ENCODE results near the gene PGLYRP4. TPM values are rescaled to one million over a fixed set of nuclear protein-coding genes. Genes with fewer than 3 reads are reported as not detected.

Gene PGLYRP4
- total and polyA plus RNA-seq, 2 of the 4 experiments (the other 2 are of a cell fraction): not detected

DNA sequence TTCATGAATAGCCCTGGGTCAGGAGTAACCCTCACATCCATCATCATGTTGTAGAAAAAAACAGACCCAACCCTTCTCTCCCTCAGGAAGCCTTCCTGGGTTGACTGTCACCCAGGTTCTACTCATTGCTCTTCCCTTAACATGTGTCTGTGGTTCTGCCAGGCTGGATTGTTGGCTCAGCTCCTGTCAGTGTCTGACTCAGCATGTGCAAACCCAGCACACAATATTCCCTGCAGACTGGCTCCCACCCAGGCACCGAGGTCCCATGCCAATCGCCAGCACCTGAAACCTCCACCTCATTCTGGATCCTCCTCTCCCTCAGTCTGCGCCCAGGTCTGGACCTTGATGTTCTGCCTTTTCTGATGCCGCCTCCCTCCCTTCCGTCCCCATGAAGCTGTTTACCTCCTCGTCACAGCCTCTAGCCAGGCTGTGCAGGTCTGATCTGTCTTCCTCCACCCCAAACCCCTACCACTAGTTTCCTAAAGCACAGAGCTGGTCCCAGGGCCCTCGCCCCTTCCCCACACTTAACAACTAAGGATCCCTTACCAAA is 46.6 kb upstream of the PGLYRP4 start:
- H3K9me3 ChIP-seq (ENCODE audit: control insufficient read depth, insufficient read depth, low read length): no peaks in the 10 kb centered on the region
- H3K27ac ChIP-seq (ENCODE audit: insufficient read depth, low read length): no peak overlapping the region
- DNase-seq (no peak), ATAC-seq (ENCODE audit: low read depth) (no peak)
- H3K23ac ChIP-seq (ENCODE audit: low read depth, low read length): no peak overlapping the region
- TF ChIP-seq POLR2A (IDR thresholded peaks at IDR 0.05; ENCODE audit: low read depth, low read length) (no peak), CHD1 (IDR thresholded peaks at IDR 0.05; ENCODE audit: low read depth, low read length) (no peak)
- CTCF ChIA-PET: no interaction called here
- H4K20me1 ChIP-seq (ENCODE audit: insufficient read depth, low read length): no peaks in the 10 kb centered on the region
- no peak overlapping the region for H3K9ac ChIP-seq (ENCODE audit: low read depth, low read length)
- H3K4me2 ChIP-seq (ENCODE audit: low read depth, low read length): no peak overlapping the region
- H4K91ac ChIP-seq (ENCODE audit: insufficient read depth, low read depth, low read length): no peak overlapping the region
- H3K4me1 ChIP-seq (ENCODE audit: control insufficient read depth, insufficient read depth, low read length): no peaks in the 10 kb centered on the region
- no peak overlapping the region for H3K18ac ChIP-seq (ENCODE audit: low read depth, low read length)
- H3K56ac ChIP-seq (ENCODE audit: extremely low read depth, insufficient read depth, low read length): no peak overlapping the region
- no peak overlapping the region for H2BK5ac ChIP-seq (ENCODE audit: low read depth, low read length, poor library complexity, severe bottlenecking)
- no peak overlapping the region for H2AK9ac ChIP-seq (replicated peaks; ENCODE audit: low read depth, low read length, poor library complexity)
- no peak overlapping the region for H3K14ac ChIP-seq (replicated peaks; ENCODE audit: low read depth, low read length)
- no peak overlapping the region for H4K8ac ChIP-seq (ENCODE audit: low read depth in 2 of 2, low read length in 2 of 2)
- H3K27me3 ChIP-seq (ENCODE audit: control insufficient read depth, insufficient read depth, low read length): peaks cover 3% of the 10 kb centered on the region; the same call in 1 of the 2 replicates
- no peak overlapping the region for H4K5ac ChIP-seq (ENCODE audit: low read depth, low read length)
- intact Hi-C loops (cut with micrococcal nuclease) (no loop called here), in situ Hi-C loops (cut with MboI; ENCODE audit: low sequenced_read_pairs) (no loop called here), dilution Hi-C loops (cut with HindIII; ENCODE audit: low sequenced_read_pairs, unreplicated experiment) (no loop called here)
- no peak overlapping the region for H2BK15ac ChIP-seq (ENCODE audit: low read depth, low read length)
- no peak overlapping the region for H2BK120ac ChIP-seq (ENCODE audit: low read depth, low read length)
- H3K36me3 ChIP-seq (ENCODE audit: control insufficient read depth, insufficient read depth, low read length): no peaks in the 10 kb centered on the region
- H2AFZ ChIP-seq (replicated peaks; ENCODE audit: low read length, poor library complexity): no peak overlapping the region
- BruUV-seq (replicated peaks): no TSS peak
- H3K4me3 ChIP-seq (ENCODE audit: insufficient read depth, low read depth, low read length): no peak overlapping the region
- no peak overlapping the region for H3K4ac ChIP-seq (ENCODE audit: low read depth, low read length)
- H3K9me1 ChIP-seq (ENCODE audit: insufficient read depth, low read length): no peaks in the 10 kb centered on the region
- WGBS, 2 experiments (ENCODE audit: extremely low coverage in 2 of 2, insufficient read length in 1 of 2): 38% methylated on average over 4 of the region's 7 CpGs; no CpG with 5 or more reads in 1 of the 2 experiments
- POLR2A ChIA-PET (ENCODE audit: unreplicated experiment): no interaction called here
- no peak overlapping the region for H2BK20ac ChIP-seq (ENCODE audit: low read depth, low read length)
- H3K79me1 ChIP-seq (ENCODE audit: low read depth in 1 of 2, low read length in 2 of 2): no peaks in the 10 kb centered on the region
- H2AK5ac ChIP-seq (ENCODE audit: low read depth, low read length): no peak overlapping the region
